K562 (cell line): ENCODE data around the gene RAB24. TPM values are rescaled to one million over a fixed set of nuclear protein-coding genes. Genes with fewer than 3 reads are reported as not detected.

ENCODE experiments used
- ATAC-seq: fragments of 200-7000 bp; cut with Tn5 transposase; 3 replicates; pipeline ENCODE4 v1.9.1; 2020; ENCODE audit warnings: moderate library complexity
- BruUV-seq: library from RNA; stranded (reverse); fragments of 400-500 nt; replicated peaks from 2 replicates; lab custom pipeline; 2021; lab: Mats Ljungman, UMichigan
- CTCF ChIA-PET: fragments of 300-600 bp; formaldehyde crosslinking; extraction: SDS; loops from one replicate; lab custom pipeline; 2021; ENCODE audit warnings: low intra/inter-chr PET ratio; lab: Yijun Ruan, JAX
- POLR2A ChIA-PET: fragments of 300-600, 350-650 bp; sonication (Branson Sonifier 250); formaldehyde crosslinking; extraction: SDS; loops from one replicate; lab custom pipeline; 2021; ENCODE audit warnings: antibody characterized with exemption, inconsistent platforms; lab: Yijun Ruan, JAX
- DNase-seq, 4 experiments: peaks; one replicate each; pipeline versions ENCODE4 v3.0.0 to v3.0.0-alpha.2; 2011 to 2018; ENCODE audit warnings: low spot score in 3 of 4, mixed read lengths in 3 of 4; ENCODE audit errors: extremely low read depth in 1 of 4
- FAIRE-seq: peaks from 2 replicates; lab custom pipeline; 2011; peaks lifted over from hg19 to GRCh38; lab: Jason Lieb, UNC
- H2AFZ ChIP-seq: 2 replicates; pipeline ENCODE4 v1.6.0; 2011; ENCODE audit warnings: low read depth, low read length, control low read depth, inconsistent platforms
- H3K27ac ChIP-seq: fragments of 200-600 bp; 3 replicates; pipeline ENCODE4 v1.8.0; 2011; ENCODE audit warnings: low read depth, mild to moderate bottlenecking, control low read depth, inconsistent platforms, low read length, moderate library complexity, mixed read lengths; ENCODE audit errors: extremely low read depth
- H3K27me3 ChIP-seq, 2 experiments: fragments of 300-600 bp in 1 of 2; 2 replicates in 1 of 2; 3 replicates in 1 of 2; pipeline versions ENCODE4 v1.6.0 to v1.8.0; 2011; ENCODE audit warnings: inconsistent platforms in 2 of 2, low read length in 2 of 2, mild to moderate bottlenecking in 1 of 2, mixed read lengths in 1 of 2, moderate library complexity in 1 of 2; ENCODE audit not compliant: control insufficient read depth in 2 of 2, insufficient read depth in 2 of 2
- H3K36me3 ChIP-seq: fragments of 300-600 bp; 3 replicates; pipeline ENCODE4 v1.8.0; 2011; ENCODE audit warnings: mild to moderate bottlenecking, low read length, inconsistent platforms; ENCODE audit not compliant: control insufficient read depth, insufficient read depth
- H3K4me1 ChIP-seq, 2 experiments: fragments of 200-600 bp in 1 of 2; replicated peaks in 1 of 2; 2 replicates in 1 of 2; 3 replicates in 1 of 2; pipeline versions ENCODE4 v1.5.1 to v1.8.0; 2011; ENCODE audit warnings: inconsistent platforms in 2 of 2, low read length in 2 of 2, mild to moderate bottlenecking in 1 of 2, mixed read lengths in 1 of 2, moderate library complexity in 1 of 2; ENCODE audit not compliant: control insufficient read depth in 2 of 2, insufficient read depth in 2 of 2
- H3K4me2 ChIP-seq: 2 replicates; pipeline ENCODE4 v1.6.1; 2011; ENCODE audit warnings: low read length, control low read depth, inconsistent platforms, mixed read lengths; ENCODE audit not compliant: insufficient read depth
- H3K4me3 ChIP-seq: fragments of 200-600 bp; sonication (generic), shearing (Covaris generic); 2 replicates; pipeline ENCODE4 v1.5.1; 2016; ENCODE audit warnings: control low read depth, inconsistent platforms
- H3K79me2 ChIP-seq: fragments of 200-600 bp; 3 replicates; pipeline ENCODE4 v1.8.0; 2011; ENCODE audit warnings: low read length, inconsistent platforms; ENCODE audit not compliant: control insufficient read depth, insufficient read depth
- H3K9ac ChIP-seq, 2 experiments: 2 replicates each; pipeline versions ENCODE4 v1.6.0 to v1.6.1; 2011; ENCODE audit warnings: low read depth in 2 of 2, low read length in 2 of 2, control low read depth in 1 of 2, inconsistent platforms in 1 of 2, mild to moderate bottlenecking in 1 of 2, mixed read lengths in 1 of 2; ENCODE audit not compliant: insufficient read depth in 1 of 2
- H3K9me1 ChIP-seq: one replicate; pipeline ENCODE4 v1.6.0; 2011; ENCODE audit warnings: inconsistent platforms, mild to moderate bottlenecking, low read length, moderate library complexity; ENCODE audit not compliant: control insufficient read depth, insufficient read depth
- H3K9me3 ChIP-seq: replicated peaks from 2 replicates; pipeline ENCODE4 v1.5.1; 2011; ENCODE audit warnings: low read depth, low read length, inconsistent platforms; ENCODE audit not compliant: control insufficient read depth, insufficient read depth
- H4K20me1 ChIP-seq: replicated peaks from 2 replicates; pipeline ENCODE4 v1.6.1; 2011; ENCODE audit warnings: low read length, inconsistent platforms, mixed read lengths; ENCODE audit not compliant: control insufficient read depth, insufficient read depth
- CREB5 ChIP-seq: fragments of 250-450 bp; sonication (Bioruptor Pico); IDR thresholded peaks from 2 replicates; pipeline ENCODE4 v1.5.0; 2020; ENCODE audit warnings: mild to moderate bottlenecking
- ELF1 ChIP-seq: fragments of 200-800 bp; sonication (Bioruptor generic); IDR thresholded peaks from 2 replicates; pipeline ENCODE4 v1.6.1; 2016; ENCODE audit warnings: missing genetic modification characterization, missing compliant biosample characterization
- FOXK1 ChIP-seq: sonication (generic); formaldehyde crosslinking; IDR thresholded peaks from 2 replicates; pipeline ENCODE4 v1.8.0; 2022; ENCODE audit warnings: missing genetic modification reagents, mild to moderate bottlenecking, borderline replicate concordance
- HOXB6 ChIP-seq: fragments of 250-450 bp; sonication (Bioruptor Pico); IDR thresholded peaks from 2 replicates; pipeline ENCODE4 v1.5.1; 2022; ENCODE audit warnings: mild to moderate bottlenecking, borderline replicate concordance
- JUN ChIP-seq, 2 experiments: sonication (generic) in 1 of 2; formaldehyde crosslinking in 1 of 2; IDR thresholded peaks; 2 replicates each; pipeline versions ENCODE4 v1.6.1 to v1.8.0; 2012 to 2022; ENCODE audit warnings: borderline replicate concordance in 2 of 2, mild to moderate bottlenecking in 2 of 2, improper control_type of control experiment in 1 of 2, low read depth in 1 of 2, low read length in 1 of 2, missing genetic modification reagents in 1 of 2
- KLF1 ChIP-seq: fragments of 450-650 bp; IDR thresholded peaks from 2 replicates; pipeline ENCODE4 v1.6.1; 2016; ENCODE audit warnings: missing genetic modification characterization, missing compliant biosample characterization
- NR3C1 ChIP-seq: sonication (generic); formaldehyde crosslinking; IDR thresholded peaks from 2 replicates; pipeline ENCODE4 v1.8.1; 2022; ENCODE audit warnings: missing genetic modification reagents
- SIRT6 ChIP-seq: IDR thresholded peaks from one replicate; pipeline ENCODE4 v1.6.1; 2012; ENCODE audit warnings: low read depth, mild to moderate bottlenecking, control low read depth, inconsistent platforms, low read length, moderate library complexity
- TCF7 ChIP-seq: sonication (generic); IDR thresholded peaks from 2 replicates; pipeline ENCODE4 v1.6.1; 2016; ENCODE audit warnings: antibody characterized with exemption, borderline replicate concordance
- THAP7 ChIP-seq: fragments of 250-450 bp; sonication (Bioruptor Pico); IDR thresholded peaks from 2 replicates; pipeline ENCODE4 v1.5.0; 2021
- ZNF584 ChIP-seq: fragments of 200-800 bp; sonication (Bioruptor generic); IDR thresholded peaks from 2 replicates; pipeline ENCODE4 v1.6.1; 2016; ENCODE audit warnings: low read depth, mild to moderate bottlenecking, missing genetic modification characterization, missing compliant biosample characterization
- WGBS: fragments of 100-300 bp; shearing (Covaris generic); methylation state at CpG from one replicate; pipeline ENCODE4 v1.1.6; 2016; ENCODE audit warnings: low coverage, mixed read lengths; ENCODE audit not compliant: insufficient coverage; ENCODE audit errors: missing lambda C conversion rate; 5-methylcytosine and 5-hydroxymethylcytosine counted together
- in situ Hi-C: fragments of 300-500 bp; cut with MboI; formaldehyde crosslinking; loops from 4 replicates; pipeline ENCODE4 v1.15.0; 2018; ENCODE audit warnings: inconsistent platforms, mixed read lengths
- intact Hi-C: fragments of 100-400 bp; cut with micrococcal nuclease; formaldehyde crosslinking; loops from 2 replicates; pipeline ENCODE4 v1.14.2; 2022
- polyA plus RNA-seq, 8 experiments: library from polyadenylated mRNA; depleted of rRNA in 4 of 8; stranded (reverse) in 5 of 8; unstranded in 3 of 8; fragments of >200 nt; fragmentation: Nextera tagmentation in 2 of 8; fragmentation: Illumina TruSeq in 1 of 8; extraction: Ambion mirVana in 2 of 8; extraction: Trizol in 1 of 8; gene quantifications; 2 replicates each; pipeline versions ENCODE4 v1.2.1 to v1.2.3, GENCODE V29; 2011 to 2014; ENCODE audit warnings: inconsistent platforms in 1 of 8, missing spikeins in 1 of 8
- total RNA-seq, 7 experiments: library from RNA; depleted of rRNA in 6 of 7; stranded (reverse); fragments of >200 nt in 6 of 7; fragmentation: Illumina TruSeq in 2 of 7; extraction: Trizol in 2 of 7; gene quantifications; 2 replicates each; pipeline versions ENCODE4 v1.2.1 to v1.2.3, GENCODE V29; 2011 to 2021; ENCODE audit warnings: low replicate concordance in 1 of 7

The RAB24 gene
- total and polyA plus RNA-seq, 9 of the 15 experiments (the other 6 are each of a cell fraction or from before 2014, with no cell fraction given), result 13.9 to 107 (median 34.8) TPM

- Histone ChIP-seq H4K20me1 (0 out of 2 replicates have a peak, but pooled peaks cover 8% of the 10 kb centered on the region), H3K4me3 (no peak overlapping the region), H3K27me3 (no peaks in the 10 kb centered on the region), H3K27ac (no peak overlapping the region), H3K4me1 (no peaks in the 10 kb centered on the region), H3K79me2 (peaks cover 28% of the 10 kb centered on the region), H3K4me2 (no peak overlapping the region), H2AFZ (no peak overlapping the region), H3K9me3 (no peaks in the 10 kb centered on the region), H3K9ac (peak overlapping the region in 1 of 2 experiments; percentile 26; a peak in 2 of 4 replicates), H3K36me3 (peaks cover 86% of the 10 kb centered on the region), H3K9me1 (no peaks in the 10 kb centered on the region)
- POLR2A ChIA-PET, result interaction anchor here (0.6 to 1.4 kb wide), 2 partner anchors 13 kb away, joined by 3 to 4 read pairs; partner anchors contain the start of gene LMAN2
- DNase-seq (no peak), ATAC-seq (no peak), FAIRE-seq (no peak)
- in situ Hi-C loops, result no loop called here
- no TSS peak for BruUV-seq
- intact Hi-C loops, result no loop called here
- 89% methylated on average over 21 of the region's 22 CpGs for WGBS
- CTCF ChIA-PET, result no interaction called here
- TF ChIP-seq JUN (IDR thresholded peaks at IDR 0.05; ENCODE audit: borderline replicate concordance, low read depth, low read length) (no peak), JUN (CRISPR knock-in tag; IDR thresholded peaks at IDR 0.05; ENCODE audit: borderline replicate concordance) (no peak), TCF7 (no peak), SIRT6 (no peak), FOXK1 (CRISPR knock-in tag) (no peak), ELF1 (tag) (no peak), KLF1 (tag) (no peak), CREB5 (CRISPR knock-in tag) (no peak), ZNF584 (no peak), HOXB6 (CRISPR knock-in tag) (no peak), THAP7 (CRISPR knock-in tag) (no peak), NR3C1 (CRISPR knock-in tag) (no peak)
These were observed 35.0 kb upstream of the RAB24 start for GRCh38 chr5:177338251-177339106.
